K562 (cell line): ENCODE data around the gene MEF2B. TPM values are rescaled to one million over a fixed set of nuclear protein-coding genes. Genes with fewer than 3 reads are reported as not detected.

Source experiments
- FOXP1 ChIP-seq: sonication (generic); formaldehyde crosslinking; IDR thresholded peaks from 2 replicates; pipeline ENCODE4 v1.8.0; 2022; ENCODE audit warnings: mild to moderate bottlenecking, missing genetic modification reagents
- HDAC1 ChIP-seq, 2 experiments: fragments of 450-650 bp; IDR thresholded peaks; 2 replicates each; pipeline ENCODE4 v1.6.1; 2016 to 2017; ENCODE audit warnings: inconsistent platforms in 1 of 2, mild to moderate bottlenecking in 1 of 2, moderate library complexity in 1 of 2
- KAT2B ChIP-seq: IDR thresholded peaks from one replicate; pipeline ENCODE4 v1.6.1; 2012; ENCODE audit warnings: low read depth, mild to moderate bottlenecking, control low read depth, inconsistent platforms, low read length, moderate library complexity
- LCOR ChIP-seq: sonication (generic); formaldehyde crosslinking; IDR thresholded peaks from 2 replicates; pipeline ENCODE4 v1.8.0; 2022; ENCODE audit warnings: mild to moderate bottlenecking, missing genetic modification reagents
- RBM14 ChIP-seq: fragments of 200-400 bp; formaldehyde crosslinking; IDR thresholded peaks from 2 replicates; pipeline ENCODE4 v1.6.1; 2018; ENCODE audit warnings: low read depth, mild to moderate bottlenecking, low read length, moderate library complexity, borderline replicate concordance; ENCODE audit not compliant: insufficient read depth
- SP1 ChIP-seq: sonication (generic); formaldehyde crosslinking; IDR thresholded peaks from 2 replicates; pipeline ENCODE4 v1.8.1; 2022; ENCODE audit warnings: mild to moderate bottlenecking, missing genetic modification reagents
- TCF3 ChIP-seq: sonication (generic); formaldehyde crosslinking; IDR thresholded peaks from 2 replicates; pipeline ENCODE4 v1.4.0; 2020; ENCODE audit warnings: mild to moderate bottlenecking, missing genetic modification reagents
- USF2 ChIP-seq: sonication (generic); formaldehyde crosslinking; IDR thresholded peaks from 2 replicates; pipeline ENCODE4 v1.5.0; 2020; ENCODE audit warnings: missing genetic modification reagents
- ZC3H8 ChIP-seq: fragments of 450-650 bp; IDR thresholded peaks from 2 replicates; pipeline ENCODE4 v1.6.1; 2017
- ZEB2 ChIP-seq: fragments of 450-650 bp; IDR thresholded peaks from 2 replicates; pipeline ENCODE4 v1.6.1; 2016
- ZNF23 ChIP-seq: fragments of 250-450 bp; sonication (Bioruptor Pico); IDR thresholded peaks from 2 replicates; pipeline ENCODE4 v1.4.0; 2020; ENCODE audit warnings: mild to moderate bottlenecking
- polyA plus RNA-seq, 8 experiments: library from polyadenylated mRNA; depleted of rRNA in 4 of 8; stranded (reverse) in 5 of 8; unstranded in 3 of 8; fragments of >200 nt; fragmentation: Nextera tagmentation in 2 of 8; fragmentation: Illumina TruSeq in 1 of 8; extraction: Ambion mirVana in 2 of 8; extraction: Trizol in 1 of 8; gene quantifications; 2 replicates each; pipeline versions ENCODE4 v1.2.1 to v1.2.3, GENCODE V29; 2011 to 2014; ENCODE audit warnings: inconsistent platforms in 1 of 8, missing spikeins in 1 of 8
- total RNA-seq, 7 experiments: library from RNA; depleted of rRNA in 6 of 7; stranded (reverse); fragments of >200 nt in 6 of 7; fragmentation: Illumina TruSeq in 2 of 7; extraction: Trizol in 2 of 7; gene quantifications; 2 replicates each; pipeline versions ENCODE4 v1.2.1 to v1.2.3, GENCODE V29; 2011 to 2021; ENCODE audit warnings: low replicate concordance in 1 of 7
- TF ChIP-seq, protein P1 (sequence below): fragments of 200-600 bp; sonication (generic); IDR thresholded peaks from one replicate; pipeline ENCODE4 v1.6.1; 2012; ENCODE audit warnings: mild to moderate bottlenecking, low read depth, low read length, inconsistent platforms
- TF ChIP-seq, protein P2 (sequence below), 2 experiments: fragments of 450-650 bp; conservative IDR thresholded peaks; 2 replicates each; pipeline ENCODE4 v1.6.1; 2017; ENCODE audit warnings: mild to moderate bottlenecking in 2 of 2, moderate library complexity in 2 of 2

MEF2B gene
- total and polyA plus RNA-seq, 9 of the 15 experiments (the other 6 are each of a cell fraction or from before 2014, with no cell fraction given): 0.14 to 1.9 (median 0.71) TPM; not detected in 3

DNA sequence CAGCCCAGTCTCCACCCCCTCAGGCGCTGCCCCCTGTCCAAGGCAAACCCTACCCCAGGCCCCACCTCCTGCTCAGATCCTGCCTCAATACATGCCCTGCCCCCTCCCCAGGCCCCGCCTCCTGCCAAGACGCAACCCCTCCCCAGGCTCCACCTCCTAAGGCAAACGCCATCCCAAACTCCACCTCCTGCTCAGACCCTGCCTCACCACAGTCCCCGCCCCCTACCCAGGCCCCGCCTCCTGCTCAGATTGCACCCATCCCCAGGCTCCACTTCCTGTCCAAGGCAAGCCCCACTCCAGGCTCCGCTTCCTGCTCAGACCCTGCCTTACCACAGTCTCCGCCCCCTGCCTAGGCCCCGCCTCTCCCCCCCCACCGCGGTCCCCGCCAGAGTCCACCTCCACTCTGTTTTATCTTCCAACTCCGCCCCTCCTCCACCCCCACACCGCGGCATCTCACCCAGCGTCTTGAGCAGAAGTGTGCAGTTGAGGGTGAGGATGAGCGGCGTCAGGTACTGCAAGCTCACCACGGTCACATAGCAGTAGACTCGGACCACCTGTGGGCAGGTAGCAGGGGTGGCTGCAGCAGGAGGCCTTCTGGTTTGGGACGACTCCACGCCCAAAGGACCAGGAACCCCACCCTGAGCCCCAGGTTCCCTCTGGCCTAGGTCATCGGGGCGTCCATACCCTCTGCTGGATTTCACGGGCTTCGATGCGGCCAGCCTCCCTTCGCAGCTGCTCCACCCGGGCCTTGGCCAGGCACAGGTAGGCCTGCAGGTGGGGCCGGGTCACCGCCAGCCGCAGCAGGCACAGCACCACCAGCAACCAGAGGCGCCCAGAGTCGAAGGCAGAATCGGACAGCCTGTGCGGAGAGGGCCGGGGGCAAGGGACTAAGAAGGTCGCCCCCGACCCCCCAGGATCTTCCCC lies 49.5 kb downstream of the MEF2B start (continued):
- TF ChIP-seq, protein P1, sequence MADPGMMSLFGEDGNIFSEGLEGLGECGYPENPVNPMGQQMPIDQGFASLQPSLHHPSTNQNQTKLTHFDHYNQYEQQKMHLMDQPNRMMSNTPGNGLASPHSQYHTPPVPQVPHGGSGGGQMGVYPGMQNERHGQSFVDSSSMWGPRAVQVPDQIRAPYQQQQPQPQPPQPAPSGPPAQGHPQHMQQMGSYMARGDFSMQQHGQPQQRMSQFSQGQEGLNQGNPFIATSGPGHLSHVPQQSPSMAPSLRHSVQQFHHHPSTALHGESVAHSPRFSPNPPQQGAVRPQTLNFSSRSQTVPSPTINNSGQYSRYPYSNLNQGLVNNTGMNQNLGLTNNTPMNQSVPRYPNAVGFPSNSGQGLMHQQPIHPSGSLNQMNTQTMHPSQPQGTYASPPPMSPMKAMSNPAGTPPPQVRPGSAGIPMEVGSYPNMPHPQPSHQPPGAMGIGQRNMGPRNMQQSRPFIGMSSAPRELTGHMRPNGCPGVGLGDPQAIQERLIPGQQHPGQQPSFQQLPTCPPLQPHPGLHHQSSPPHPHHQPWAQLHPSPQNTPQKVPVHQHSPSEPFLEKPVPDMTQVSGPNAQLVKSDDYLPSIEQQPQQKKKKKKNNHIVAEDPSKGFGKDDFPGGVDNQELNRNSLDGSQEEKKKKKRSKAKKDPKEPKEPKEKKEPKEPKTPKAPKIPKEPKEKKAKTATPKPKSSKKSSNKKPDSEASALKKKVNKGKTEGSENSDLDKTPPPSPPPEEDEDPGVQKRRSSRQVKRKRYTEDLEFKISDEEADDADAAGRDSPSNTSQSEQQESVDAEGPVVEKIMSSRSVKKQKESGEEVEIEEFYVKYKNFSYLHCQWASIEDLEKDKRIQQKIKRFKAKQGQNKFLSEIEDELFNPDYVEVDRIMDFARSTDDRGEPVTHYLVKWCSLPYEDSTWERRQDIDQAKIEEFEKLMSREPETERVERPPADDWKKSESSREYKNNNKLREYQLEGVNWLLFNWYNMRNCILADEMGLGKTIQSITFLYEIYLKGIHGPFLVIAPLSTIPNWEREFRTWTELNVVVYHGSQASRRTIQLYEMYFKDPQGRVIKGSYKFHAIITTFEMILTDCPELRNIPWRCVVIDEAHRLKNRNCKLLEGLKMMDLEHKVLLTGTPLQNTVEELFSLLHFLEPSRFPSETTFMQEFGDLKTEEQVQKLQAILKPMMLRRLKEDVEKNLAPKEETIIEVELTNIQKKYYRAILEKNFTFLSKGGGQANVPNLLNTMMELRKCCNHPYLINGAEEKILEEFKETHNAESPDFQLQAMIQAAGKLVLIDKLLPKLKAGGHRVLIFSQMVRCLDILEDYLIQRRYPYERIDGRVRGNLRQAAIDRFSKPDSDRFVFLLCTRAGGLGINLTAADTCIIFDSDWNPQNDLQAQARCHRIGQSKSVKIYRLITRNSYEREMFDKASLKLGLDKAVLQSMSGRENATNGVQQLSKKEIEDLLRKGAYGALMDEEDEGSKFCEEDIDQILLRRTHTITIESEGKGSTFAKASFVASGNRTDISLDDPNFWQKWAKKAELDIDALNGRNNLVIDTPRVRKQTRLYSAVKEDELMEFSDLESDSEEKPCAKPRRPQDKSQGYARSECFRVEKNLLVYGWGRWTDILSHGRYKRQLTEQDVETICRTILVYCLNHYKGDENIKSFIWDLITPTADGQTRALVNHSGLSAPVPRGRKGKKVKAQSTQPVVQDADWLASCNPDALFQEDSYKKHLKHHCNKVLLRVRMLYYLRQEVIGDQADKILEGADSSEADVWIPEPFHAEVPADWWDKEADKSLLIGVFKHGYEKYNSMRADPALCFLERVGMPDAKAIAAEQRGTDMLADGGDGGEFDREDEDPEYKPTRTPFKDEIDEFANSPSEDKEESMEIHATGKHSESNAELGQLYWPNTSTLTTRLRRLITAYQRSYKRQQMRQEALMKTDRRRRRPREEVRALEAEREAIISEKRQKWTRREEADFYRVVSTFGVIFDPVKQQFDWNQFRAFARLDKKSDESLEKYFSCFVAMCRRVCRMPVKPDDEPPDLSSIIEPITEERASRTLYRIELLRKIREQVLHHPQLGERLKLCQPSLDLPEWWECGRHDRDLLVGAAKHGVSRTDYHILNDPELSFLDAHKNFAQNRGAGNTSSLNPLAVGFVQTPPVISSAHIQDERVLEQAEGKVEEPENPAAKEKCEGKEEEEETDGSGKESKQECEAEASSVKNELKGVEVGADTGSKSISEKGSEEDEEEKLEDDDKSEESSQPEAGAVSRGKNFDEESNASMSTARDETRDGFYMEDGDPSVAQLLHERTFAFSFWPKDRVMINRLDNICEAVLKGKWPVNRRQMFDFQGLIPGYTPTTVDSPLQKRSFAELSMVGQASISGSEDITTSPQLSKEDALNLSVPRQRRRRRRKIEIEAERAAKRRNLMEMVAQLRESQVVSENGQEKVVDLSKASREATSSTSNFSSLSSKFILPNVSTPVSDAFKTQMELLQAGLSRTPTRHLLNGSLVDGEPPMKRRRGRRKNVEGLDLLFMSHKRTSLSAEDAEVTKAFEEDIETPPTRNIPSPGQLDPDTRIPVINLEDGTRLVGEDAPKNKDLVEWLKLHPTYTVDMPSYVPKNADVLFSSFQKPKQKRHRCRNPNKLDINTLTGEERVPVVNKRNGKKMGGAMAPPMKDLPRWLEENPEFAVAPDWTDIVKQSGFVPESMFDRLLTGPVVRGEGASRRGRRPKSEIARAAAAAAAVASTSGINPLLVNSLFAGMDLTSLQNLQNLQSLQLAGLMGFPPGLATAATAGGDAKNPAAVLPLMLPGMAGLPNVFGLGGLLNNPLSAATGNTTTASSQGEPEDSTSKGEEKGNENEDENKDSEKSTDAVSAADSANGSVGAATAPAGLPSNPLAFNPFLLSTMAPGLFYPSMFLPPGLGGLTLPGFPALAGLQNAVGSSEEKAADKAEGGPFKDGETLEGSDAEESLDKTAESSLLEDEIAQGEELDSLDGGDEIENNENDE: no peak
- no peak for TF ChIP-seq KAT2B
- TF ChIP-seq, protein P2, sequence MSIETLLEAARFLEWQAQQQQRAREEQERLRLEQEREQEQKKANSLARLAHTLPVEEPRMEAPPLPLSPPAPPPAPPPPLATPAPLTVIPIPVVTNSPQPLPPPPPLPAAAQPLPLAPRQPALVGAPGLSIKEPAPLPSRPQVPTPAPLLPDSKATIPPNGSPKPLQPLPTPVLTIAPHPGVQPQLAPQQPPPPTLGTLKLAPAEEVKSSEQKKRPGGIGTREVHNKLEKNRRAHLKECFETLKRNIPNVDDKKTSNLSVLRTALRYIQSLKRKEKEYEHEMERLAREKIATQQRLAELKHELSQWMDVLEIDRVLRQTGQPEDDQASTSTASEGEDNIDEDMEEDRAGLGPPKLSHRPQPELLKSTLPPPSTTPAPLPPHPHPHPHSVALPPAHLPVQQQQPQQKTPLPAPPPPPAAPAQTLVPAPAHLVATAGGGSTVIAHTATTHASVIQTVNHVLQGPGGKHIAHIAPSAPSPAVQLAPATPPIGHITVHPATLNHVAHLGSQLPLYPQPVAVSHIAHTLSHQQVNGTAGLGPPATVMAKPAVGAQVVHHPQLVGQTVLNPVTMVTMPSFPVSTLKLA (conservative IDR thresholded peaks at IDR 0.05): peak in 1 of 2 experiments; percentile 25; a peak in 1 of 4 replicates
- TF ChIP-seq ZNF23 (CRISPR knock-in tag): no peak
- TF ChIP-seq ZEB2: peak; percentile 47; the same call in 1 of the 2 replicates
- peak in 1 of 2 experiments; percentile 43; a peak in 1 of 4 replicates for TF ChIP-seq HDAC1 (IDR thresholded peaks at IDR 0.05)
- no peak for TF ChIP-seq FOXP1 (CRISPR knock-in tag)
- no peak; the same call in 1 of the 2 replicates for TF ChIP-seq SP1 (CRISPR knock-in tag)
- no peak for TF ChIP-seq RBM14
- no peak for TF ChIP-seq USF2 (CRISPR knock-in tag)
- no peak for TF ChIP-seq TCF3 (CRISPR knock-in tag)
- TF ChIP-seq LCOR: 0 out of 2 replicates have a peak, but pooled peaks have one; percentile 20
- TF ChIP-seq ZC3H8: no peak
- TF ChIP-seq, all 486 proteins: peak for 50
